MCF 10A (cell line): Measurements from ENCODE around the gene AP5S1. TPM values are rescaled to one million over a fixed set of nuclear protein-coding genes. Genes with fewer than 3 reads are reported as not detected.

Experiments
- BruUV-seq: library from RNA; stranded (reverse); fragments of 400-500 nt; replicated peaks from 2 replicates; lab custom pipeline; 2021; lab: Mats Ljungman, UMichigan
- CTCF ChIA-PET: fragments of 300-600 bp; sonication (Branson Sonifier 250); formaldehyde crosslinking; extraction: SDS; loops from one replicate; lab custom pipeline; 2021; ENCODE audit warnings: antibody characterized with exemption, inconsistent platforms; lab: Yijun Ruan, JAX
- POLR2A ChIA-PET: fragments of 300-600, 350-650 bp; sonication (Branson Sonifier 250); formaldehyde crosslinking; extraction: SDS; loops from one replicate; lab custom pipeline; 2020; ENCODE audit warnings: antibody characterized with exemption, inconsistent platforms; lab: Yijun Ruan, JAX
- DNase-seq: peaks from one replicate; pipeline ENCODE4 v3.0.0-alpha.2; 2018; ENCODE audit not compliant: unreplicated experiment
- H3K27ac Mint-ChIP-seq: one replicate; pipeline ENCODE4 v1.8.0; 2022; ENCODE audit warnings: mild to moderate bottlenecking, low read depth, mixed read lengths; ENCODE audit not compliant: unreplicated experiment
- H3K27me3 Mint-ChIP-seq: one replicate; pipeline ENCODE4 v1.8.0; 2022; ENCODE audit warnings: mixed read lengths; ENCODE audit not compliant: insufficient read depth, unreplicated experiment
- H3K36me3 Mint-ChIP-seq: one replicate; pipeline ENCODE4 v1.8.0; 2022; ENCODE audit warnings: mild to moderate bottlenecking, moderate library complexity, mixed read lengths; ENCODE audit not compliant: insufficient read depth, unreplicated experiment
- H3K4me1 Mint-ChIP-seq: one replicate; pipeline ENCODE4 v1.8.0; 2022; ENCODE audit warnings: mixed read lengths; ENCODE audit not compliant: insufficient read depth, unreplicated experiment
- H3K4me3 Mint-ChIP-seq: one replicate; pipeline ENCODE4 v1.8.0; 2022; ENCODE audit warnings: mild to moderate bottlenecking, moderate library complexity, mixed read lengths; ENCODE audit not compliant: unreplicated experiment
- H3K9me3 Mint-ChIP-seq: one replicate; pipeline ENCODE4 v1.8.0; 2022; ENCODE audit warnings: mixed read lengths; ENCODE audit not compliant: unreplicated experiment
- CTCF ChIP-seq: fragments of 200-600 bp; IDR thresholded peaks from one replicate; pipeline ENCODE4 v1.8.0; 2022; ENCODE audit warnings: antibody characterized with exemption, mild to moderate bottlenecking; ENCODE audit not compliant: unreplicated experiment
- intact Hi-C: fragments of 100-400 bp; cut with micrococcal nuclease; formaldehyde crosslinking; loops from 2 replicates; pipeline ENCODE4 v1.14.1; 2022
- total RNA-seq: library from RNA; stranded (reverse); gene quantifications from 2 replicates; pipeline ENCODE4 v1.2.3, GENCODE V29; 2022

The AP5S1 gene
- total RNA-seq, 1 experiment from 2014 or later: 19.2 TPM

DNA sequence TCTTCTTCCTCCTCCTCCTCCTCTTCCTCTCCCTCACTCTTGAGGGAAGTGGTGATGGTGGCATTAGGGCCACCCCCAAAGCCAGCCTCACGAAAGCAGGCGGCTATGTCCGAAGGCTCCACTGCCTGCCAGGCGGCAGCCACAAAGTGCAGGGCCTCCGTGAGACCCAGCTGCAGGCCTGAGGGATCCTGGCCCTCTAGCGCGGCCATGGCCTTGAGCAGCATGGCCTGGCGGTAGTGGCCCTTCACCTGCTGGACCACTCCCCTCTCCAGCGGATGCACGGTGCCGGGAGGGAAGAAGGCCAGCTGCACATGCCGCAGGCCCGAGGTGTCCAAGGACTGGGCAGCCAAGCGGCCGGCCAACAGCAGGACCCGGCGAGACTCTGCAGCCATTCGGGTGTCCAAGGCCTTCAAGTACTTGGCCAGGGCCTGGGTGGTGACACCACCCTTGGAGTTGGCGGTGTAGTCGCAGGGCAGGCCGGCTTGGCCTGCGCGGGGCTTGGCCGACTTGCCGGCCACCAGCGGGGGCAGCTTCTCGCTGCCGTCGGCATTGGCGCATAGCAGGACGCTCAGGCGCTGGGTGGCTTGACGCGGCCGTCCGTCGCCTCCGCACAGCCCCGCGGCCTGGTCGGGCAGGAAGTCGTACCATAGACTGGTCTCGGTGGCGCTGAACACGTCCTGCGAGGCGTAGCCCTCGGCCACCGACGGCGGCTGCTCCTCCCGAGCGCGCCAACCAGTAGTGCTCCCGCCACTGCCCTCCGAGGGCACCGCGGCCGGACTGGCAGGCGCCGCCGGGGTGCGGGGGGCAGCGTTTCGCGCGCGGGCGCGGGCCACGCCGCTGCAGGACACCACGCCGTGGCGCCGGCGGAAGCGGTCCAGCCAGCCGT is 34.9 kb upstream of the AP5S1 start:
- BruUV-seq: no TSS peak
- POLR2A ChIA-PET: interaction anchor here (0.6 to 5.2 kb wide), 14 partner anchors 10 to 109 kb away, joined by 3 to 61 read pairs (median 8); partner anchors contain the start of genes ADISSP, CDC25B and MAVS
- Mint-ChIP-seq H3K27me3 (no peaks in the 10 kb centered on the region), H3K4me3 (peak overlapping the region; percentile 76), H3K4me1 (peaks cover 45% of the 10 kb centered on the region), H3K9me3 (no peaks in the 10 kb centered on the region), H3K27ac (peak overlapping the region; percentile 42), H3K36me3 (peaks cover 21% of the 10 kb centered on the region)
- CTCF ChIA-PET: interaction anchor here (0.5 to 12.0 kb wide), 14 partner anchors 10 to 286 kb away, joined by 3 to 231 read pairs (median 4); partner anchors contain the start of genes ADISSP, AP5S1 and CDC25B
- no peak for TF ChIP-seq CTCF
- no peak for DNase-seq
- intact Hi-C loops: loop anchor here (1.0 to 10.0 kb wide), 3 partner anchors 35 to 289 kb away; partner anchors contain the start of gene AP5S1

GRCh38 chr20:3786126-3786484 is 34.2 kb upstream of the AP5S1 start:
- ChIA-PET POLR2A (interaction anchor here (0.5 to 5.2 kb wide), 17 partner anchors 10 to 378 kb away, joined by 3 to 61 read pairs (median 5); partner anchors contain the start of genes ADISSP, CDC25B and MAVS), CTCF (interaction anchor here (0.6 to 12.0 kb wide), 13 partner anchors 9 to 286 kb away, joined by 3 to 231 read pairs (median 4); partner anchors contain the start of genes ADISSP, AP5S1 and CDC25B)
- Mint-ChIP-seq H3K9me3 (no peaks in the 10 kb centered on the region), H3K27me3 (no peaks in the 10 kb centered on the region), H3K36me3 (peaks cover 21% of the 10 kb centered on the region), H3K4me3 (peak overlapping the region; percentile 76), H3K4me1 (peaks cover 39% of the 10 kb centered on the region), H3K27ac (peak overlapping the region; percentile 42)
- no peak for TF ChIP-seq CTCF
- DNase-seq: peak; percentile 38
- intact Hi-C loops: loop anchor here (1.0 to 10.0 kb wide), 3 partner anchors 34 to 289 kb away; partner anchors contain the start of gene AP5S1
- BruUV-seq: no TSS peak

- ChIA-PET CTCF (interaction anchor here (0.6 to 12.0 kb wide), 22 partner anchors 8 to 292 kb away, joined by 3 to 231 read pairs (median 4); partner anchors contain the start of genes ADISSP, AP5S1 and CDC25B), POLR2A (interaction anchor here (0.5 to 5.2 kb wide), 20 partner anchors 9 to 548 kb away, joined by 3 to 61 read pairs (median 5); partner anchors contain the start of genes ADISSP, CDC25B and MAVS)
- TF ChIP-seq CTCF: peak; percentile 88
- H3K4me1 Mint-ChIP-seq: peaks cover 33% of the 10 kb centered on the region
- peaks cover 21% of the 10 kb centered on the region for H3K36me3 Mint-ChIP-seq
- H3K27ac Mint-ChIP-seq: peak within 1 kb of the TSS; percentile 42
- no peaks in the 10 kb centered on the region for H3K27me3 Mint-ChIP-seq
- H3K9me3 Mint-ChIP-seq: no peaks in the 10 kb centered on the region
- intact Hi-C loops: loop anchor here (1.0 to 10.0 kb wide), 3 partner anchors 34 to 288 kb away; partner anchors contain the start of gene AP5S1
- BruUV-seq: no TSS peak
- peak within 1 kb of the TSS; percentile 76 for H3K4me3 Mint-ChIP-seq
- DNase-seq: peak; percentile 84
Observed at GRCh38 chr20:3786665-3787323, 33.6 kb upstream of the AP5S1 start, which contains the start of gene CENPB. CENPB (minus strand) TSS chr20:3786740; CDS start chr20:3786483, 257 bp downstream.
